Small intestine (tissue), 7 donors: ENCODE data around the gene SMARCA2. TPM values are rescaled to one million over a fixed set of nuclear protein-coding genes. Genes with fewer than 3 reads are reported as not detected.

Experiments used
- DNase-seq, 2 donors: peaks; one replicate each; pipeline versions ENCODE4 v3.0.0 to v3.0.0-alpha.2; 2013
- FAIRE-seq: peaks from 2 replicates; lab custom pipeline; 2012; peaks lifted over from hg19 to GRCh38; lab: Jason Lieb, UNC
- H3K27ac ChIP-seq, 3 donors: one replicate each; pipeline ENCODE4 v1.5.1; 2013; ENCODE audit warnings: low read length in 2 of 3, mild to moderate bottlenecking in 2 of 3, control low read depth in 1 of 3, inconsistent platforms in 1 of 3, low read depth in 1 of 3, moderate library complexity in 1 of 3
- H3K27me3 ChIP-seq, 3 donors: one replicate each; pipeline ENCODE4 v1.6.1; 2013; ENCODE audit warnings: low read length in 3 of 3, inconsistent platforms in 1 of 3; ENCODE audit not compliant: control insufficient read depth in 3 of 3, insufficient read depth in 3 of 3
- H3K36me3 ChIP-seq, 3 donors: one replicate each; pipeline ENCODE4 v1.6.1; 2013; ENCODE audit warnings: low read length in 3 of 3, inconsistent platforms in 1 of 3, low read depth in 1 of 3, mild to moderate bottlenecking in 1 of 3, moderate library complexity in 1 of 3; ENCODE audit not compliant: control insufficient read depth in 3 of 3, insufficient read depth in 2 of 3
- H3K4me1 ChIP-seq, 3 donors: one replicate each; pipeline ENCODE4 v1.6.1; 2013; ENCODE audit warnings: low read length in 2 of 3, inconsistent platforms in 1 of 3, low read depth in 1 of 3, mild to moderate bottlenecking in 1 of 3, moderate library complexity in 1 of 3; ENCODE audit not compliant: control insufficient read depth in 3 of 3, insufficient read depth in 2 of 3
- H3K4me3 ChIP-seq, 3 donors: one replicate each; pipeline ENCODE4 v1.5.1; 2013; ENCODE audit warnings: low read length in 3 of 3, control low read depth in 1 of 3, inconsistent platforms in 1 of 3, low read depth in 1 of 3, mild to moderate bottlenecking in 1 of 3, moderate library complexity in 1 of 3
- H3K9me3 ChIP-seq, 2 donors: one replicate each; pipeline ENCODE4 v1.6.1; 2013; ENCODE audit warnings: low read depth in 1 of 2, low read length in 1 of 2; ENCODE audit not compliant: control insufficient read depth in 2 of 2, insufficient read depth in 1 of 2
- WGBS, 3 donors: extraction: QIAGEN DNeasy Blood & Tissue Kit; methylation state at CpG; one replicate each; pipeline ENCODE4 v1.1.7; 2013; 5-methylcytosine and 5-hydroxymethylcytosine counted together
- polyA plus RNA-seq, 4 donors: library from polyadenylated mRNA; stranded (reverse) in 3 of 4; unstranded in 1 of 4; fragments of 200-250 nt in 3 of 4; fragments of 120-200 nt in 1 of 4; gene quantifications; one replicate each; pipeline versions ENCODE4 v1.2.1 to v1.2.3, GENCODE V29; 2013
- donor health status: healthy with polysubstance abuse.
- donor health status: control.
- donor health status: control.
- donor health status: Bipolar disorder and iron deficiency.
- donor health status: healthy.

SMARCA2 gene
- polyA plus RNA-seq, 4 donors = 28.2 to 58.7 (median 32.5) TPM

DNA sequence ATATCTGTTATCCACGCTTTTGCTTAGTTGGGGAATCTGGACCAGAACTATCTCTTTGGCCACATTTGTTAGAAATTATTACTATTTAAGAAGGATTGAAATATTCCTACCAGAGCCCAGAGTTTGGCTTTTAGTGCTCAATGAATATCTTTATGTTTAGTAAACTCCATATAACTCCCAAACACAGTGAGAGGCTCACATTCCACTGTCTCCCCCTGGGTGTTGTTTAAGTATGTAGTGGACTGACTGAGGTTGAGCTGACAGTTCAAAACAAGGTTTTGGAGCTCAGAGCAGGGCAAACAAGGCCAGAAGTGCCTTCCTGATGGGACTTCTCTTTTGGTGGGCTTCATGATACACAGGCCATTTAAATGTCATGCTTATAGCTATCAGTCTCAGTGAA is 216.0 kb downstream of the SMARCA2 start:
- no peaks in the 10 kb centered on the region for H3K36me3 ChIP-seq
- FAIRE-seq = no peak
- DNase-seq = no peak
- H3K9me3 ChIP-seq = no peaks in the 10 kb centered on the region
- H3K4me3 ChIP-seq = no peak overlapping the region
- no peaks in the 10 kb centered on the region for H3K27me3 ChIP-seq
- no peak overlapping the region for H3K27ac ChIP-seq
- WGBS, 3 donors = 86 to 97% (median 87%) methylated on average over 1 of the region's 1 CpG
- H3K4me1 ChIP-seq = no peaks in the 10 kb centered on the region

DNA sequence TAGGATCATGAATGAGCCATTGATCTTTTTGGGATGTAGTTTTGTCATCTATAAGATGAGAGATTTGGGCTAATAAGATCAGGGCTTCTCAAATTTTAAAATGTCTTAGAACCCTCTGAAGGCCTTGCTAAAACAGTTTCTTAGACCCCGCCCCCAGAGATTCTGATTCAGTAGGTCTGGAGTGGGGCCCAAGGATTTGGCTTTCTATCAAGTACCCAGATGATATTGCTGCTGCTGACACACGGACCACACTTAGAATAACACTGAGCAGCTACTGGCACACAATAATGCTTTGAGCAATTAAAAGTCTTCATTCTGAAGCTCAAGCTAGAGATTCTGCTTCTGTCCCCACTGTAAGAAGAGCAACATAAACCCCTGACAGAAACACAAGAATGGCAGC is 216.7 kb downstream of the SMARCA2 start:
- Histone ChIP-seq H3K4me1 (no peaks in the 10 kb centered on the region), H3K27ac (no peak overlapping the region)
- WGBS, 3 donors = 43 to 75% (median 68%) methylated on average over 2 of the region's 2 CpGs

DNA sequence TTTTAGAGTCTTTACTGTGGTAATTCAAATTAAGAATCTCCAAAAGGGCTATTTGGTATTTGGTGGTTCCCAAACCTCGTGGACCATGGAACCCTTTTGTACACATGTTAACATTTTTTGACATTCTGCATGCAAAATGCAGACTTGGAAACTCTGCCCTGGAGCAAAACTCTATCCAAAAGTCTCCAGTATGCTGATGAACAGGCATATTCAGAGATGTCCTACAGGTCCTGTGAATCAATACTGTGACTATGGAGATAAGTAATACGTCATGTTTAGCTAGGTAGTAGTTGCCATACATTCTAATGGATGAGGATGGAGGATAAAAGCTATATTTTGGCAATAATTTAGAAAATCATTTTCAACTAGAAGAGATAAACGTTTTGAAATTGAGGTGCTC is 218.1 kb downstream of the SMARCA2 start:
- Histone ChIP-seq H3K9me3 (no peaks in the 10 kb centered on the region), H3K27me3 (no peaks in the 10 kb centered on the region), H3K27ac (no peak overlapping the region), H3K36me3 (no peaks in the 10 kb centered on the region), H3K4me1 (no peaks in the 10 kb centered on the region), H3K4me3 (no peak overlapping the region)
- FAIRE-seq = no peak
- no peak for DNase-seq
- 46 to 72% (median 53%) methylated on average over 3 of the region's 3 CpGs for WGBS, 3 donors

More for the DNA sequence above, 216.7 kb downstream of the SMARCA2 start:
- no peaks in the 10 kb centered on the region for H3K9me3 ChIP-seq
- H3K36me3 ChIP-seq = no peaks in the 10 kb centered on the region
- FAIRE-seq (no peak), DNase-seq (no peak)
- H3K27me3 ChIP-seq = no peaks in the 10 kb centered on the region
- H3K4me3 ChIP-seq = no peak overlapping the region

DNA sequence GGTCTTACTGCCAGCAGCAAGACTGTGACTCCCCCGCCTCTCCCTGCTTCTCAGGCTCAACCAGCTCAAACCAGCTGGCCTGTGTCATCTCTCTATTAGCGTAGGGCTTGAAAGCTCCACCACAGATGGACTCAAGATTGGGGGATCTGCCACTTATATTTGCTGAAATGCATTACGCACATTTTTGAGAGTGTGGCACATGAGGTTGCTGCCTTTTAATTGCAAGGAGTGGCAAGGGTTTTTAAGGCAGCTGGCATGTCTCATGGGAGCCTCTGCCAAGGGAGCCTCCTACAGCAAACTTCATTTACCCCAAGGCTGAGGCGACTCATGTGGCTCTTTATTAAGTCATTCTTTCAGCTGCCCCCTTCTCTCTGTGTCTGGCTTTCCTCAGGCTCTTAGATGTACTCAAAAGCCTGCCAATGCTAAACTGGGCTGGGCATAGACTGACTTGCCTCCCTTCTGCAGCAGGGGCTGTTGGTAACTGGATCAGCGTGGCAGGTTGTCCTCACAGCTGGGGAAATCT is 219.3 kb downstream of the SMARCA2 start:
- Histone ChIP-seq H3K27me3 (no peaks in the 10 kb centered on the region), H3K36me3 (no peaks in the 10 kb centered on the region), H3K27ac (no peak overlapping the region), H3K9me3 (no peaks in the 10 kb centered on the region), H3K4me1 (no peaks in the 10 kb centered on the region), H3K4me3 (no peak overlapping the region)
- DNase-seq (no peak), FAIRE-seq (no peak)
- WGBS, 3 donors = 65 to 71% (median 69%) methylated on average over 5 of the region's 5 CpGs

DNA sequence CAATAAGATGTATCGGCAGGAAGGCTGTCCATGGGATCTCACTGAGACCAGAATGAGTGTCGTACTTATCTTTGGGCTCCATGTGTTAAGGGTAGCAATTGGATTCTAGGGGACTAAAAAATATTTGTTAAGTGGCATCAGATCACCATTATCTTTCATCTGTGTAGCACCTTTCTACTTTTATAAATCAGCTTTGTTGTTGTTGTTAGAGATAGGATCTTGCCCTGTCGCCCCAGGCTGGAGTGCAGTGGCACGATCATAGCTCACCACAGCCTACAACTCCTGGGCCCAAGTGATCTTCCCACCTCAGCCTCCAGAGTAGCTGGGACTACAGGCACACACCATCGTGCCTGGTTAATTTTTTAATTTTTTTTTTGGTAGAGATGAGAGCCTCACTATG is 220.5 kb downstream of the SMARCA2 start:
- no peaks in the 10 kb centered on the region for H3K36me3 ChIP-seq
- 87 to 91% (median 89%) methylated on average over 5 of the region's 5 CpGs for WGBS, 3 donors
- DNase-seq (no peak), FAIRE-seq (no peak)
- H3K4me3 ChIP-seq = no peak overlapping the region
- no peaks in the 10 kb centered on the region for H3K9me3 ChIP-seq
- H3K27me3 ChIP-seq = no peaks in the 10 kb centered on the region
- H3K27ac ChIP-seq = no peak overlapping the region
- H3K4me1 ChIP-seq = no peaks in the 10 kb centered on the region

DNA sequence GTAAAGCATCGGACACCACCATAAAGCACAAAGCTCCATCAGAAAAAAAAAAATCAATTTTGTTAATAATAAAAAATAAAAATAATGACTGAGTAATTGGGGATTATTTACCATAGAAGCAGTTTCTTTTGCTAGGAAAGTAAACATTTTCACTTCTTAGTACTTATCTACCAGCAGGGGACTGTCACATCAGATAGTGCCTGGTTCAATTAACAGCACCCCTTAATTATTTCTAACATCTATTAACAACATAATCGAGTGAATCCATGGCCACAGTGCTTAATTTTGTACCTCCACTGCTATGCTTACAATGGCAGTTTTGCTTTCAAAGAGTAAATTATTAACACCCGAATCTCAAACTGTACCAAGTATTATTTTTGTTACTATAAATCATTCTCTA is 221.7 kb downstream of the SMARCA2 start:
- no peaks in the 10 kb centered on the region for H3K27me3 ChIP-seq
- no peaks in the 10 kb centered on the region for H3K36me3 ChIP-seq
- WGBS, 3 donors = 66 to 78% (median 72%) methylated on average over 3 of the region's 3 CpGs
- H3K4me3 ChIP-seq = no peak overlapping the region
- FAIRE-seq = no peak
- H3K9me3 ChIP-seq = no peaks in the 10 kb centered on the region
- H3K4me1 ChIP-seq = peaks cover 0 to 7% (median 0%) of the 10 kb centered on the region in 3 donors
- no peak overlapping the region for H3K27ac ChIP-seq
- DNase-seq = no peak

DNA sequence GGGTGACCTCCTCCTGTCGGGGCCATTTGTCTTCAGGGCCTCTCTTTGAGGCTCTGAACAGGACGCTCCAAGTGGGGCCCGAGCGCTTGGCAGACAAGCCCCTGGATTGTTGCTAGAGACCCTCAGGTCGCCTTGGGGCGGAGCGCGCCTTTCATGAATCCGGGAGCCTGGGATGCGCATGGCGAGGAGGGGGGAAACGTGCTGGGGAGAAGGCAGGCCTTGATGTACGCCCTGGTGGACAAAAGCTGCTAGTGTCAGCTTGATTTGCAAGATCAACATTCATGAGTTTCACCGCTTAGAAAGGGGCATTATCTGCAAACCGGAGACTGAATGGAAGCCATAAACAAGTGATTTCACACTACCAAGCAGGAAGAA is 226.3 kb downstream of the SMARCA2 start:
- no peaks in the 10 kb centered on the region for H3K27me3 ChIP-seq
- FAIRE-seq (no peak), DNase-seq (no peak)
- H3K9me3 ChIP-seq = peaks cover 0 to 3% of the 10 kb centered on the region in 2 donors
- H3K27ac ChIP-seq = peak overlapping the region in 1 of 3 donors; percentile 45
- H3K36me3 ChIP-seq = no peaks in the 10 kb centered on the region
- peak overlapping the region in 2 of 3 donors; percentile 22 to 40 for H3K4me3 ChIP-seq
- 20 to 30% (median 25%) methylated on average over 15 of the region's 15 CpGs for WGBS, 3 donors
- peaks cover 0 to 11% (median 0%) of the 10 kb centered on the region in 3 donors for H3K4me1 ChIP-seq

DNA sequence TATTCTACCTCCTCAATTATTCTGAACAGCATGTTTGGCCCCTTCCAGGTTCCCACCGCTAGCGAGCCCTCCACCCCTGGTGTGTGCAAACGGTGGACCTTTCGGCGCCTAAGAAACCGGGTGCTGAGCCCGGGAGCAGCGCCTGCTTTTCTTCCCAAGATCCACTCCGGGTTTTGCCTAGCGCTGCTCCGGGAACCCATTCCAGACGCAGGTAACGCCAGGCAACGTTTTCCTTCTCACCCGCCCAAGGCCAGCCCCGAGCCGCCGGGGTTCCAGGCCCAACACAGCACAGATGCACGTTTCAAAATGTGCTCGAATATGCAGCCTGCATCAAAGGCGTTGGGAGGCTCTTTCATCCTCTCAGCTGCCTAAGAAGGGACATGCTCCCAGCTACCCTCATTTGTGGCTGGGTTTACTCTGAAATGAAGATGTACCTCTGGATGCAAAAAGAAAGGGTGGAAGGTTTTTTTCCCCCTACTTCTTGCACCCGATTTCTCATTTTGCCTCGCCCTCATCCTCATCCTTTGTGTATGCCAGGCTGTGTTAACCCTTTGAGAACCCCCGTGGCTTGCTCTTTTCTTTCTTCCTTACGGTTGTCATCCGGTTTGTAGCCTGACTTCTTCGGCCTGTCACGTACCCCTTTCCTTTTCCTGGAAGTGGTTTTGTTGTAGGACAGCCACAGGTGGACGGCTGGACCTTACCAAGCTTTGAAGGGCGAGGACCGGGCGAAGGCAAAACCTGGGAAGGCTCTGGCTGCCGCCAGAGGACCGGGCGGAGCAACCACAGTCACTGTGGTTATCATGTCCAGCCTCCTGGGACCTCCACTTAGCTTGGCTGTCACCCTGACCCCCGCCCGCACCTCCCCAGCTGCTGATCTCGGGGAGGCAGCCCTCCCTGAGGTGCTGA is 226.9 kb downstream of the SMARCA2 start:
- Histone ChIP-seq H3K27ac (peak overlapping the region in 2 of 3 donors; percentile 52 to 54), H3K4me1 (peaks cover 0 to 11% (median 0%) of the 10 kb centered on the region in 3 donors), H3K27me3 (no peaks in the 10 kb centered on the region), H3K36me3 (no peaks in the 10 kb centered on the region), H3K4me3 (peak overlapping the region; percentile 19 to 40 (median 22)), H3K9me3 (peaks cover 0 to 3% of the 10 kb centered on the region in 2 donors)
- peak; percentile 75 to 93 for DNase-seq
- FAIRE-seq = no peak
- 1 to 2% (median 1%) methylated on average over 38 of the region's 38 CpGs for WGBS, 3 donors
